ENCODE measurements around the gene BARHL1. TPM values are rescaled to one million over a fixed set of nuclear protein-coding genes. Genes with fewer than 3 reads are reported as not detected.

The BARHL1 gene
- total and polyA plus RNA-seq, 2 donors (not counting 3 experiments of a cell fraction or from before 2014, with no cell fraction given) = not detected

- H3K36me3 ChIP-seq (ENCODE audit: control insufficient read depth in 2 of 2, extremely low read depth in 1 of 2, insufficient read depth in 2 of 2, low read length in 2 of 2) = no peaks in the 10 kb centered on the region
- dilution Hi-C loops (cut with MboI; ENCODE audit: extremely low pct_ligation_motif_present, low sequenced_read_pairs) = no loop called here
- no peak for DNase-seq (ENCODE audit: low read depth, low spot score)
- H3K27me3 ChIP-seq (ENCODE audit: control insufficient read depth in 2 of 2, insufficient read depth in 2 of 2, low read length in 2 of 2) = peaks cover 0 to 3% of the 10 kb centered on the region in 2 experiments
- CTCF ChIA-PET = no interaction called here
- TF ChIP-seq JUN (IDR thresholded peaks at IDR 0.05; ENCODE audit: borderline replicate concordance, insufficient read depth, insufficient read length, low read depth) (no peak), GATA2 (IDR thresholded peaks at IDR 0.05; ENCODE audit: insufficient read depth, insufficient read length, low read depth, low read length) (no peak), POLR2AphosphoS5 (IDR thresholded peaks at IDR 0.05; ENCODE audit: insufficient read depth, low read depth, low read length) (no peak), POLR2A (IDR thresholded peaks at IDR 0.05; ENCODE audit: low read depth, low read length) (no peak), EZH2 (IDR thresholded peaks at IDR 0.05; ENCODE audit: borderline replicate concordance, low read depth, low read length, severe bottlenecking) (no peak), MYC (IDR thresholded peaks at IDR 0.05; ENCODE audit: low read depth, low read length) (no peak), CTCF (IDR thresholded peaks at IDR 0.05; ENCODE audit: extremely low read depth in 1 of 2, insufficient read depth in 1 of 2, low read depth in 1 of 2, low read length in 2 of 2) (no peak), FOS (IDR thresholded peaks at IDR 0.05; ENCODE audit: borderline replicate concordance, insufficient read depth, low read length) (no peak), MAX (IDR thresholded peaks at IDR 0.05; ENCODE audit: insufficient read depth, insufficient read length) (no peak)
- H3K9me3 ChIP-seq (replicated peaks; ENCODE audit: control insufficient read depth, insufficient read depth, low read length) = no peaks in the 10 kb centered on the region
- POLR2A ChIA-PET = no interaction called here
- FAIRE-seq = no peak
- no peak overlapping the region for H3K4me3 ChIP-seq (replicated peaks in 1 of 3; ENCODE audit: insufficient read depth in 1 of 3, low read depth in 1 of 3, low read length in 3 of 3)
- H3K9me1 ChIP-seq (replicated peaks; ENCODE audit: control insufficient read depth, extremely low read depth, insufficient read depth, low read length) = no peaks in the 10 kb centered on the region
- H3K27ac ChIP-seq (ENCODE audit: insufficient read depth, low read depth, low read length) = no peak overlapping the region
- no peaks in the 10 kb centered on the region for H4K20me1 ChIP-seq (replicated peaks; ENCODE audit: control insufficient read depth, extremely low read depth, insufficient read depth, low read length)
- no peaks in the 10 kb centered on the region for H3K4me1 ChIP-seq (ENCODE audit: control insufficient read depth, extremely low read depth, insufficient read depth, low read length)
- H3K9ac ChIP-seq (replicated peaks; ENCODE audit: extremely low read depth, insufficient read depth, low read length) = no peak overlapping the region
- BruUV-seq (replicated peaks) = no TSS peak
- no peak overlapping the region for H2AFZ ChIP-seq (ENCODE audit: low read depth, low read length)
- intact Hi-C loops (cut with micrococcal nuclease) = no loop called here
- no peaks in the 10 kb centered on the region for H3K79me2 ChIP-seq (ENCODE audit: control insufficient read depth, insufficient read depth, low read length)
- no peak overlapping the region for H3K4me2 ChIP-seq (ENCODE audit: insufficient read depth, low read length)
Measured at GRCh38 chr9:132543251-132543650, 39.2 kb upstream of the BARHL1 start.

Data from endothelial cell of umbilical vein (primary cell).